Activated naive CD4-positive, alpha-beta T cell treated with anti-CD3 and anti-CD28 coated beads for 36 hours (primary cell): ENCODE results near the gene CDC26. TPM values are rescaled to one million over a fixed set of nuclear protein-coding genes. Genes with fewer than 3 reads are reported as not detected.
A peak's percentile ranks its signal among the peaks of the same experiment; 100 is the strongest.
"Not testable (repeated sequence)": the region's sequence is repeated elsewhere in the genome, so short reads cannot be mapped to it uniquely, and the experiment has no call there.

ENCODE experiments used
- CTCF ChIA-PET: fragments of 350-600 bp; sonication (Branson Sonifier 250); formaldehyde crosslinking; loops from one replicate; lab custom pipeline; 2021; ENCODE audit warnings: antibody characterized with exemption; lab: Charles Lee
- DNase-seq: peaks from one replicate; pipeline ENCODE4 v3.0.0-alpha.2; 2020
- H3K27ac Mint-ChIP-seq: one replicate; pipeline ENCODE4 v1.8.0; 2021; ENCODE audit warnings: mild to moderate bottlenecking, mixed read lengths
- H3K27me3 Mint-ChIP-seq: one replicate; pipeline ENCODE4 v1.8.0; 2021; ENCODE audit warnings: low read depth, mixed read lengths
- H3K36me3 Mint-ChIP-seq: one replicate; pipeline ENCODE4 v1.8.0; 2021; ENCODE audit warnings: low read depth, mixed read lengths
- H3K4me1 Mint-ChIP-seq: one replicate; pipeline ENCODE4 v1.8.0; 2021; ENCODE audit warnings: low read depth, mixed read lengths
- H3K4me3 Mint-ChIP-seq: one replicate; pipeline ENCODE4 v1.8.0; 2021; ENCODE audit warnings: mild to moderate bottlenecking, moderate library complexity, mixed read lengths
- H3K9me3 Mint-ChIP-seq: one replicate; pipeline ENCODE4 v1.8.0; 2021; ENCODE audit warnings: mixed read lengths
- intact Hi-C: fragments of 100-400 bp; cut with micrococcal nuclease; formaldehyde crosslinking; loops from one replicate; pipeline ENCODE4 v1.15.1; 2023
- total RNA-seq, 2 experiments: library from RNA; stranded (reverse); gene quantifications; one replicate each; pipeline ENCODE4 v1.2.3, GENCODE V29; 2021

Gene CDC26
- total RNA-seq, 2 experiments from 2014 or later: 36.3 to 38.1 TPM

DNA sequence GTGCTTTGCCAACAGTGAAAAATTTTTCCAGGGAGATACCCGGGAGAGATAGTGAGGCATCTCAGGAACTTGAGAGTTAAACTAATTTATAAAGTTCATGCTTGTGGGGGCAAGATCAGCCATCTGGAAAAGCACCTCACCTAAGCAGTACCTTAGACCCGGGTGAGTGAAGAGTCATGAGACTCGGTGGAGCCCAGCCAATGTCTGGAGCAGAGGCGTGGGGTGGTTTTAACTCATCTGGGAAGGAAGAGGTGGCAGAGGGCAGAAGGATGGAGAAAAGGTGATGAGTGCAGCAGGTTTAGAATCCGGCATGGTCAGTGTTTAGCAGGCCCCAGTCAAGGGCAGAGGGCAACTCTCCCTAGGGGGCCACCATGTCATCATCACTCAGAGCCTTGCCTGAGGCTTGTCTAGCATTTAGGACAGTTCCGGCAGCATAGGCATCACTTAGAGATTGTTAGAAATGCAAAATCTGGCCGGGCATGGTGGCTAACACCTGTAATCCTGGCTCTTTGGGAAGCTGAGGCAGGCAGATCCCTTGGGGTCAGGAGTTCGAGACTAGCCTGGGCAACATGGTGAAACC, 32.1 kb upstream of the CDC26 start:
- Mint-ChIP-seq H3K9me3 (no peaks in the 10 kb centered on the region), H3K27me3 (no peaks in the 10 kb centered on the region), H3K4me1 (no peaks in the 10 kb centered on the region), H3K36me3 (no peaks in the 10 kb centered on the region), H3K4me3 (no peak overlapping the region), H3K27ac (no peak overlapping the region)
- CTCF ChIA-PET: interaction anchor here (1.7 to 2.1 kb wide), 2 partner anchors 34 to 350 kb away, joined by 7 to 10 read pairs; no protein-coding TSS in a partner anchor
- no peak for DNase-seq
- intact Hi-C loops: no loop called here

DNA sequence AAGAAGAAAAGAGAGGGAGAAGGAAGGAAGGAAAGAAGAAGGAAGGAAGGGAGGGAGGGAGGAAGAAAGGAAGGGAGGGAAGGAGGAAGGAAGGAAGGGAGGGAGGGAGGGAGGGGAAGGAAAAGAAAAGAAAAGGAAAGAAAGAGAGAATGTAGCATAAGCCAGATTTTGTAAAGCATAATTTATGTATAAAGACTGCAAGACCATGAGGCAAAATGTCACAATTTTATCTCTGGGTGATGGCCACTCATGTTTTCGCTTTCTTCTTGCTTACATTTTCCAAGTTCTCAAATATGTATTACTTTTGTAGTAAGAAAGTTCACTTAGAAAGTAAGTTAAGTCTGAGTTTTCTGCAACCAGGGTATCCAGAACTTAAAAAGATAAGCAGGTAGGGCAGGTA, 31.2 kb upstream of the CDC26 start:
- intact Hi-C loops: no loop called here
- no peak for DNase-seq
- CTCF ChIA-PET: interaction anchor here (0.6 kb wide), 1 partner anchor 32 kb away, joined by 4 read pairs; no protein-coding TSS in a partner anchor
- no peak overlapping the region for H3K27ac Mint-ChIP-seq
- H3K36me3 Mint-ChIP-seq: no peaks in the 10 kb centered on the region
- H3K4me3 Mint-ChIP-seq: no peak overlapping the region
- H3K27me3 Mint-ChIP-seq: no peaks in the 10 kb centered on the region
- no peaks in the 10 kb centered on the region for H3K4me1 Mint-ChIP-seq
- no peaks in the 10 kb centered on the region for H3K9me3 Mint-ChIP-seq

DNA sequence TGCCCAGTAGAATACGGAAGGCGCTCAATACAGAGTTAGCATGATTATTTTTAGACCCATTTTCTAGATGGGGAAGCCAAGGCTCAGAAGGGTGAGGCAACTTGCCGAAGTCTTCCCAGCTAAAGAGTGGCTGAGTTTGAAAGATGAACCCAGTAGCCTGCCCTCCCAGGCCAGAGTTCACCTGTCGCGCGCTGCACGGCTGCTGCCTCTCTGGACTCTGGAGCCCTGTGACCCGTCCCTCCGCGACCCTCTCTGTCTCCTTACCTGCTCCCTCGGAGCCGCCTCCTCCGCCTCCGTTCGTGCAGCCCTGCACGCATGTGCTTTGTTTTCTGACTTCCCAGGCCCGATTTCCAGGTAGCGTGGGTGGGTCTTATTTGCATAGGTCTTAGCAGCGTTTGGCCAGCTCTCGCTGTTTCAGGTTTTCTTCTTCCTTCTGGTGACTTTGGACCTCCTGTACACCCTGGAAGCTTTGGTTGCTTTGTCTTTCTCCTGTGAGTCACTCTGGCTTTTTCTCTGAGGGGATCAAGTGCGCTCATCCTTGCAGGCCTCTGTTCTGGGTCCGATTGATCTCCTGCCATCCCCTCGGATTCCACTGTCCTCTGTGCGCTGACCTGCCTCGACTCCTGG, 27.5 kb upstream of the CDC26 start, which contains the start of gene RNF183:
TSS of gene RNF183 (minus strand) at position 585 of the 627 bp plus-strand sequence. CDS start 5,192 bp downstream, outside the sequence.
- H3K36me3 Mint-ChIP-seq: no peaks in the 10 kb centered on the region
- CTCF ChIA-PET: no interaction called here
- intact Hi-C loops: no loop called here

DNA sequence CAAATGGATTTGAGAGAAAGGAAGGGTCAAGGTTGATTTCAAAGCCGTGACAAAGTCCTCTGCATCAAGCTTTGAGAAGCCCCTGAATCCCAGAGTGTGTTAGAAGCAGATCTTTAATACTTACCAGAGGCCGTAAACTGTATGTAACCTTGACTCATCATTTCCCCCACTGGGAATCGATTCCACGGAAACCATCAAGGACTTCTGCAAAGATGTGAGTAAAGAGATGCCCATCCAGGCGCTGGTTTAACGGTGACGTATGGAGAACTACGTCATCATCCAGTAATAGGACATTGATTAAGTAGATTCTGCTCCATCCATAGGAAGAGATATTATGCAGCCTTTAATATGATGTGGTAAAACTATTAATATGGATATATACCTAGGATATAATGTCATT, 26.2 kb upstream of the CDC26 start:
- Mint-ChIP-seq H3K36me3 (no peaks in the 10 kb centered on the region), H3K27me3 (no peaks in the 10 kb centered on the region), H3K9me3 (no peaks in the 10 kb centered on the region), H3K27ac (no peak overlapping the region), H3K4me3 (no peak overlapping the region), H3K4me1 (no peaks in the 10 kb centered on the region)
- DNase-seq: no peak
- intact Hi-C loops: no loop called here
- CTCF ChIA-PET: interaction anchor here (0.6 to 0.7 kb wide), 2 partner anchors 13 to 100 kb away, joined by 3 read pairs; no protein-coding TSS in a partner anchor

More for the DNA sequence above, 27.5 kb upstream of the CDC26 start, which contains the start of gene RNF183:
- no peaks in the 10 kb centered on the region for H3K9me3 Mint-ChIP-seq
- no peaks in the 10 kb centered on the region for H3K27me3 Mint-ChIP-seq
- H3K4me1 Mint-ChIP-seq: no peaks in the 10 kb centered on the region
- H3K4me3 Mint-ChIP-seq: no peak within 1 kb of the TSS
- no peak for DNase-seq
- H3K27ac Mint-ChIP-seq: no peak within 1 kb of the TSS

DNA sequence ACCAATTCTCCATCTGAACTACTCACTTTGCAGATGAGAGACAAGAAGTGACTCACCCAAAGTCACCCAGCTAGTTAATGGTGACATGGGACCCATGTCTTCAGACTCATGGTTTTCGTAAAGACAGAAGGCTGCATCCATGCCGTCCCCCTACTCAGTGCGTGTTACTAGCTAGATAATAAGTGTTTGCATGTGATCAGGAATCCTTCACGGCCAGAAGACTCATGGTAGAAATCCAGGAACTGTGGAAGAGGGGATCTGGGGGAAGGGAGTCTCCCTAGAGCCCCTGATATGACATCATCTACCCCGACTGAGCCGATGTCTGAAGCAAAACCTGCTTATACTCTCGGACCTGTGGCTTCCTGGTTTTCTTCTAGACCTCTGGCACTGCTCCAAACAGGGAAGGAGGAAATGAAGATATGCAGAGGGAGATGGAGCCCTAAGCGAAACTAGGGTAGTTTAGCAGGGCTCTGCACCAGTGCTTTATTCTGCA, 24.5 kb upstream of the CDC26 start:
- Mint-ChIP-seq H3K27me3 (no peaks in the 10 kb centered on the region), H3K4me1 (no peaks in the 10 kb centered on the region), H3K36me3 (no peaks in the 10 kb centered on the region), H3K9me3 (no peaks in the 10 kb centered on the region), H3K27ac (no peak overlapping the region), H3K4me3 (no peak overlapping the region)
- DNase-seq: no peak
- intact Hi-C loops: no loop called here
- CTCF ChIA-PET: interaction anchor here (0.7 to 1.7 kb wide), 2 partner anchors 96 to 358 kb away, joined by 3 to 4 read pairs; no protein-coding TSS in a partner anchor

DNA sequence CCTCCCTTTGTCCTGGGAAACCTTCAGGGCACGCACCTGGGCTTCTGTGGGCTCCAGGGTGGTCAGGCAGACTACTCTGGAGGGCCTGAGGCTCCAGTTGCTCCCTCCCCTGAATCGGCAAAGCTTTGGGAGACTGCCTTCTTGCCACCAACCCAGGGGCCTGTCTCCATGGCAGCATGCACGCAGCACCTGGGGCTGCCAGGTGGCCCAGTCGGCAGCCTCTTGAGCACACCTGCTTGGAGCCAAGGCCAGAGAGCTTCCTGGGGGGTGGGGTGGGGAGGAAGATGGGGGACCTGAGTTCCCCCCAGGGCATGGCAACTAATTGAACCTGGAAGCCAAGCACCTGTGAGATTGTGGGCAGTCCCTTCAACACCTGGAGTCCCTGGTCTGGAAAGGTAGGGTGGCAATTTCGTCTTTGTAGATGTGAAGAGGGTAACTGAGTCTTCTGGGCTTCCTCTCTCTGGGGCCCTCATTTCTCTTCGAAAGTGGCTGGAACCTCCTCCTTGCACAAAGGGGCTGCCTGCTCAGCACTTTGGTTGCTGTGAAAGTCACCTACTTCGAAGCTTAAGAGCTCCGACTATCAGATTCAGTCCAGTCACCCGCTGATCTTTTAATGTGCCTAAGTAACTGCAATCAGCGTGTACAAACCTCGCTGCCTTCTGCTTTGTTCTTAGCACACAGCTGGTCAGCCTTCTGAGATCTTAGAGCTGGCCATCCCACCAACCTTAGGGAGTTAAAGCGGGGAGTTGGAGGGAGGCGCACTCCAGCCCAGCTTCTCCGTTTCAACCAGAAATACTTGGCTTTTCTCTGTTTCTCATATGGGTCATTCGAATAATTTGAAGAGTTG, 23.8 kb upstream of the CDC26 start:
- no peak for DNase-seq
- no peaks in the 10 kb centered on the region for H3K36me3 Mint-ChIP-seq
- CTCF ChIA-PET: interaction anchor here (0.7 to 1.7 kb wide), 2 partner anchors 97 to 358 kb away, joined by 3 to 4 read pairs; no protein-coding TSS in a partner anchor
- no peaks in the 10 kb centered on the region for H3K4me1 Mint-ChIP-seq
- H3K27ac Mint-ChIP-seq: no peak overlapping the region
- H3K4me3 Mint-ChIP-seq: no peak overlapping the region
- H3K27me3 Mint-ChIP-seq: no peaks in the 10 kb centered on the region
- intact Hi-C loops: no loop called here
- no peaks in the 10 kb centered on the region for H3K9me3 Mint-ChIP-seq

DNA sequence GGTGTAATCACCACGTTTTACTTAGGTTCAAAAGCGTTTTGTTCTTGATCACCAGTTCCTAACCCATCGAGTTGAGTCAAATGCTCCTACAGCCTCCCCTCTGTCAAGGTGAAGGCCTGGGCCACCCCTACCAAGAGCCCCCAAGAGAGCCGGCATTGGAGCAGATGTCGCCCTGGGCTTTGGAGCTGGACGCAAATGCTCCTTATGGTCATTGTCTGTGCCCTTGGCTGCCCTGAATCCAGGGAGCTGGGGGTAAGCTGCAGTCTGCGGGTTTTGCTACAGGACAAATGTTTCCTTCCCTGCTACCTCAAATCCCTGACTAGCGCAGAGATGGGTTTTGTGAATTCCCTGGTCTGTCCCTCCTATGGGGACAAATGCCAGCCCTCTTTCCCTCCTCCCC, 22.9 kb upstream of the CDC26 start:
- no peaks in the 10 kb centered on the region for H3K36me3 Mint-ChIP-seq
- no peaks in the 10 kb centered on the region for H3K27me3 Mint-ChIP-seq
- H3K4me3 Mint-ChIP-seq: no peak overlapping the region
- DNase-seq: no peak
- intact Hi-C loops: no loop called here
- no peaks in the 10 kb centered on the region for H3K4me1 Mint-ChIP-seq
- H3K27ac Mint-ChIP-seq: no peak overlapping the region
- CTCF ChIA-PET: no interaction called here
- no peaks in the 10 kb centered on the region for H3K9me3 Mint-ChIP-seq

DNA sequence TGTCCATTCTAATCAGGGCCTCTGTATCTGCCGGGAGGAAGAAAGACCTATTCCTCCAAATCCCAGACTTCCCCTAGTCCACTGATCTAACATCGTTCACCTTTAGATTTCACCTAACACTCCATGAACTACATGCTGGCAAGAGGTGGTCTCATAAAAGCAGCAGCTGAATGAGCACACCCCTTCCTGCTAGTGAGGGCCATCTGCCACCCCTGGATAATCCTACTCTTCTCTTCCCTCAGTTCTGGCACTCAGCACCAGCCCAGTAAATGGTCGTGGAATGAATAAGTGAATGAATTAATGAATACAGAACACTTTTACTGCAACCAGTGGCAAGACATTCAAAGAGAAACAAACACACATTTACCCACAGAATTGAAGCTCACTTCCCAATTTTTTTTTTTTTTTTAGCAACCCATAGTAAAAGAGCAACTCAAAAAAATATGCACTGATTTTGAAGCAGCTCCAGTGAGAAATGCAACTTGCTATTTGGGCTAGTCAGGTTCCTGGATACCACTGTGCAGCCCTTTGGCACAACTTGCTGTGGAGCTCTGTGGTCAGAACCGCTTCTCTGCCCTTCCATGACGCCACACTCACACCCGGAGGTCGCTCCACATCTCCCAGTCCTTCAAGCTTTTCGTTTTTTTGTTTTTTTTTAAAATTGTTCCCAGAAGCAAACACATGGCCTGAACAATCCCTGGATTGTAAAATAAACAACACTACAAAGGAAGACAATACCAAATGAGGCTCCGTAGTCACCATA, 21.6 kb upstream of the CDC26 start:
- H3K4me3 Mint-ChIP-seq: no peak overlapping the region
- H3K9me3 Mint-ChIP-seq: no peaks in the 10 kb centered on the region
- CTCF ChIA-PET: no interaction called here
- H3K27ac Mint-ChIP-seq: no peak overlapping the region
- H3K4me1 Mint-ChIP-seq: no peaks in the 10 kb centered on the region
- H3K27me3 Mint-ChIP-seq: no peaks in the 10 kb centered on the region
- intact Hi-C loops: no loop called here
- no peak for DNase-seq
- peaks cover 5% of the 10 kb centered on the region for H3K36me3 Mint-ChIP-seq

DNA sequence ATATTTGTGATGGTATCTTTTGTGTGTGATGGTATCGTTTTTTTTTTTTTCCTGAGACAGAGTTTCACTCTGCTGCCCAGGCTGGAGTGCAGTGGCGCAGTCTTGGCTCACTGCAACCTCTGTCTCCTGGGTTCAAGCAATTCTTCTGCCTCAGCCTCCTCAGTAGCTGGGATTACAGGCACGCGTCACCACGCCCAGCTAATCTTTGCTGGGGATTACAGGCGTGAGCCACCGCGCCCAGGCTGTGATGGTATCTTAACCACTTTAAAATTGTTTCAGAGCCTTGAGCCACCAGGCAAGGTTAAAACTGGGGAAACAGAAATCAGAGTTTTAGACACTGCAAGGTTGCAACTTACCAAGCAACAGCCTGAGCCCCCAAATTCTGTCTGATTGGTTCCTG, 20.9 kb upstream of the CDC26 start:
- H3K4me1 Mint-ChIP-seq, DNase-seq, intact Hi-C loops, H3K27ac Mint-ChIP-seq, H3K9me3 Mint-ChIP-seq, H3K27me3 Mint-ChIP-seq, H3K4me3 Mint-ChIP-seq: not testable (repeated sequence)
- CTCF ChIA-PET: interaction anchor here (0.6 kb wide), 1 partner anchor 474 kb away, joined by 3 read pairs; no protein-coding TSS in a partner anchor
- H3K36me3 Mint-ChIP-seq: peaks cover 11% of the 10 kb centered on the region

DNA sequence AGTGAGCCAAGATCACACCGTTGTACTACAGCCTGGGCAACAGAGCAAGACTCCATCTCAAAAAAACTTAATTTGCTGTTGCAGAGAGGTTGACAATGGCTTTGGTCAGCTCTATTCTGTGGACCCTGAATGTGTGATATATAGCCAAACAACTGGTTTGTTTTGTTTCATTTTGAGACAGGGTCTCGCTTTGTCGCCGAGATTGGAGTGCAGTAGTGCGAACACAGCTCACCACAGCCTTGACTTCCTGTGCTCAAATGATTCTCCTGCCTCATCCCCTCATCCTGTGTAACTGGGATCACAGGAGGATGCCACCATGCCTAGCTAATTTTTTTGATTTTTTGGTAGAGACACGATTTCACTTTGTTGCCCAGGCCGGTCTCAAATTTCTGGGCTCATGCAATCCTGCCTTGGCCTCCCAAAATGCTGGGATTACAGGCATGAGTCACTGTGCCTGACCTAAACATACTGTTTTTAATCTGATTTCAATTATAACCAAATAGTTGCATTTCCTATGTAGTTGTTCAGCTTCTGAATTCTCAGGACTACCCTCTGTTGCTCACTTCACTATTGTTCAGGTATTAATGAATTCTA, 18.0 kb upstream of the CDC26 start:
- Mint-ChIP-seq H3K27ac (no peak overlapping the region), H3K36me3 (peaks cover 28% of the 10 kb centered on the region), H3K27me3 (no peaks in the 10 kb centered on the region), H3K4me1 (peaks cover 3% of the 10 kb centered on the region), H3K4me3 (no peak overlapping the region), H3K9me3 (no peaks in the 10 kb centered on the region)
- DNase-seq: no peak
- intact Hi-C loops: no loop called here
- CTCF ChIA-PET: no interaction called here

DNA sequence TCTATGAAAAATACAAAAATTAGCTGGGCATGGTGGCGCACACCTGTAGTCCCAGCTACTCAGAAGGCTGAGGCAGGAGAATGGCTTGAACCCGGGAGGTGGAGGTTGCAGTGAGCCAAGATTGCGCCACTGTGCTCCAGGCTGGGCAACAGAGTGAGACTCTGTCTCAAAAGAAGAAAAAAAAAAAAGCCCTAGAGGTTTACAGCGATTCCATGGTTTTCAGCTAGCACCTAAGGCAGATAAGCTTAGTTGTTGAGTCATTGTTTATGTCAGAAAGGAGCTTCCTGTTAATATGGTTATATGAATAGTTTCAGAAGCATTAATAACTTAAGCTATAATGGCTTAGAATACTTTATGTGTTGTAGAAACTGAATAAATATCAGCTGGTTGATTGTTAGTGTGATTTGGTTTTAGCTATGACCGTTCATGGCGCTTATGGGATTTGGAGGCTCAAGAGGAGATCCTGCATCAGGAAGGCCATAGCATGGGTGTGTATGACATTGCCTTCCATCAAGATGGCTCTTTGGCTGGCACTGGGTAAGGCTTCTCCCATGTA, 14.8 kb upstream of the CDC26 start:
- Mint-ChIP-seq H3K9me3 (no peaks in the 10 kb centered on the region), H3K4me3 (no peak overlapping the region), H3K4me1 (peaks cover 3% of the 10 kb centered on the region), H3K36me3 (peaks cover 39% of the 10 kb centered on the region), H3K27ac (peak overlapping the region; percentile 65), H3K27me3 (no peaks in the 10 kb centered on the region)
- CTCF ChIA-PET: interaction anchor here (1.3 kb wide), 1 partner anchor 365 kb away, joined by 3 read pairs; no protein-coding TSS in a partner anchor
- intact Hi-C loops: no loop called here
- DNase-seq: no peak
